HG02973 (cell line): ENCODE measurements around the gene CENPC.

ENCODE experiments used
- ATAC-seq: cut with Tn5 transposase; IDR thresholded peaks from one replicate; pipeline ENCODE4 v1.9.1; 2021; ENCODE audit warnings: moderate library complexity; ENCODE audit not compliant: unreplicated experiment

CENPC gene

GRCh38 chr4:67430989-67431388 is 114.3 kb downstream of the CENPC start:
- no peak for ATAC-seq

GRCh38 chr4:67428819-67429218 is 116.5 kb downstream of the CENPC start:
- no peak for ATAC-seq
